OCI-M2 (cell line): ENCODE data around the gene PLXNA3.

Experiments
- DNase-seq: peaks from one replicate; lab custom pipeline; 2025; ENCODE audit not compliant: unreplicated experiment; lab: John Stamatoyannopoulos, UW

PLXNA3 gene

GRCh38 chrX:154476821-154477220 lies 18.7 kb downstream of the PLXNA3 start:
- DNase-seq: no peak

GRCh38 chrX:154477891-154478477 lies 19.9 kb downstream of the PLXNA3 start:
- DNase-seq: no peak

- peak; percentile 57 for DNase-seq
These were observed 20.9 kb downstream of the PLXNA3 start, which contains the start of gene LAGE3 for GRCh38 chrX:154478728-154479622. TSS of gene LAGE3 (minus strand) at chrX:154479281. CDS start at chrX:154478915, 366 bp downstream.

GRCh38 chrX:154481195-154481594 lies 23.1 kb downstream of the PLXNA3 start:
- no peak for DNase-seq

GRCh38 chrX:154481911-154482601 lies 24.0 kb downstream of the PLXNA3 start:
- DNase-seq: no peak

GRCh38 chrX:154482786-154483185 lies 24.7 kb downstream of the PLXNA3 start:
- DNase-seq: no peak

- DNase-seq: no peak
These were observed 25.2 kb downstream of the PLXNA3 start for GRCh38 chrX:154483325-154483724.

GRCh38 chrX:154484255-154485149 lies 26.4 kb downstream of the PLXNA3 start:
- no peak for DNase-seq

GRCh38 chrX:154485150-154486051 lies 27.3 kb downstream of the PLXNA3 start:
- DNase-seq: no peak

GRCh38 chrX:154486052-154486395 lies 27.9 kb downstream of the PLXNA3 start:
- no peak for DNase-seq

- no peak for DNase-seq
These were observed 28.5 kb downstream of the PLXNA3 start, which contains the start of gene UBL4A for GRCh38 chrX:154486396-154487207. TSS of gene UBL4A (minus strand) at chrX:154486615. CDS start at chrX:154486584, 31 bp downstream.

GRCh38 chrX:154487518-154488290 lies 29.6 kb downstream of the PLXNA3 start:
- no peak for DNase-seq

- DNase-seq: no peak
These were observed 30.4 kb downstream of the PLXNA3 start for GRCh38 chrX:154488336-154489075.

GRCh38 chrX:154489182-154489581 lies 31.1 kb downstream of the PLXNA3 start:
- DNase-seq: no peak

- no peak for DNase-seq
These were observed 31.9 kb downstream of the PLXNA3 start for GRCh38 chrX:154490021-154490413.

GRCh38 chrX:154490414-154491083 lies 32.5 kb downstream of the PLXNA3 start, which contains the start of gene SLC10A3:
TSS of gene SLC10A3 (minus strand) at chrX:154490629. CDS start at chrX:154488940, 1,689 bp downstream.
- peak; percentile 10 for DNase-seq

GRCh38 chrX:154494715-154495114 lies 36.6 kb downstream of the PLXNA3 start:
- DNase-seq: no peak
